GM10847 (cell line): ENCODE results near the gene NRF1.

ENCODE experiments used
- POLR2A ChIP-seq: IDR thresholded peaks from 2 replicates; pipeline ENCODE4 v1.6.1; 2011; ENCODE audit not compliant: insufficient read length; ENCODE audit errors: extremely low read depth

Gene NRF1

GRCh38 chr7:129741743-129742213 is 130.3 kb downstream of the NRF1 start:
- TF ChIP-seq POLR2A, result no peak

- TF ChIP-seq POLR2A, result no peak
Measured at GRCh38 chr7:129742256-129742655, 130.7 kb downstream of the NRF1 start.

GRCh38 chr7:129746857-129747529 is 135.5 kb downstream of the NRF1 start:
- no peak for TF ChIP-seq POLR2A

GRCh38 chr7:129748356-129749109 is 137.0 kb downstream of the NRF1 start:
- no peak for TF ChIP-seq POLR2A

GRCh38 chr7:129750091-129750490 is 138.6 kb downstream of the NRF1 start:
- TF ChIP-seq POLR2A, result no peak

GRCh38 chr7:129750501-129750900 is 139.0 kb downstream of the NRF1 start:
- no peak for TF ChIP-seq POLR2A

GRCh38 chr7:129751916-129752315 is 140.4 kb downstream of the NRF1 start:
- no peak for TF ChIP-seq POLR2A

GRCh38 chr7:129752760-129753159 is 141.2 kb downstream of the NRF1 start:
- no peak for TF ChIP-seq POLR2A

- TF ChIP-seq POLR2A, result no peak
Measured at GRCh38 chr7:129754406-129754805, 142.9 kb downstream of the NRF1 start.

GRCh38 chr7:129757991-129758390 is 146.5 kb downstream of the NRF1 start:
- TF ChIP-seq POLR2A, result no peak

GRCh38 chr7:129762387-129762969 is 151.0 kb downstream of the NRF1 start:
- no peak for TF ChIP-seq POLR2A

- no peak for TF ChIP-seq POLR2A
Measured at GRCh38 chr7:129764247-129765084, 152.9 kb downstream of the NRF1 start.

- no peak for TF ChIP-seq POLR2A
Measured at GRCh38 chr7:129765352-129765751, 153.8 kb downstream of the NRF1 start.

GRCh38 chr7:129767120-129768015 is 155.8 kb downstream of the NRF1 start:
- TF ChIP-seq POLR2A, result no peak

GRCh38 chr7:129768614-129769399 is 157.3 kb downstream of the NRF1 start:
- no peak for TF ChIP-seq POLR2A
